Ovary (tissue), 9 donors: Measurements from ENCODE around the gene ATP8B4. TPM values are rescaled to one million over a fixed set of nuclear protein-coding genes. Genes with fewer than 3 reads are reported as not detected.

Source experiments
- DNase-seq, 5 donors: peaks; one replicate each; pipeline ENCODE4 v3.0.0-alpha.2; 2019 to 2020
- H3K27ac ChIP-seq, 2 donors: fragments of 200-600 bp; one replicate each; pipeline versions ENCODE4 v1.5.1 to v1.8.0; 2019 to 2022
- H3K27me3 ChIP-seq: fragments of 200-600 bp; one replicate; pipeline ENCODE4 v1.8.0; 2022
- H3K36me3 ChIP-seq: fragments of 200-600 bp; sonication (generic); one replicate; pipeline ENCODE4 v1.5.1; 2019
- H3K4me1 ChIP-seq: one replicate; pipeline ENCODE4 v1.8.1; 2013; ENCODE audit warnings: mild to moderate bottlenecking, moderate library complexity; ENCODE audit not compliant: insufficient read depth
- H3K4me3 ChIP-seq: fragments of 200-600 bp; sonication (generic); one replicate; pipeline ENCODE4 v1.5.1; 2017
- H3K9me3 ChIP-seq, 2 donors: fragments of 200-600 bp in 1 of 2; sonication (generic) in 1 of 2; one replicate each; pipeline versions ENCODE4 v1.5.1 to v1.8.1; 2013 to 2019; ENCODE audit warnings: mild to moderate bottlenecking in 1 of 2, moderate library complexity in 1 of 2
- EP300 ChIP-seq: sonication (generic); formaldehyde crosslinking; IDR thresholded peaks from one replicate; pipeline ENCODE4 v1.6.1; 2017; ENCODE audit warnings: antibody characterized with exemption
- POLR2A ChIP-seq: fragments of 450-650 bp; IDR thresholded peaks from one replicate; pipeline ENCODE4 v1.6.1; 2017; ENCODE audit warnings: antibody characterized with exemption, mild to moderate bottlenecking, moderate library complexity
- WGBS, 3 donors: extraction: QIAGEN DNeasy Blood & Tissue Kit in 1 of 3; methylation state at CpG; one replicate each; pipeline versions ENCODE4 v1.1.5 to v1.1.7; 2013 to 2017; 5-methylcytosine and 5-hydroxymethylcytosine counted together
- intact Hi-C, 4 donors: fragments of 100-400 bp; cut with DNase I; formaldehyde crosslinking; loops; one replicate each; pipeline versions ENCODE4 v1.11.0 to v1.15.1; 2022 to 2023
- polyA plus RNA-seq, 2 donors: library from polyadenylated mRNA; stranded (reverse); fragments of 200-250 nt in 1 of 2; fragments of 350-450 nt in 1 of 2; fragmentation: Illumina TruSeq in 1 of 2; extraction: RNeasy Lipid Tissue Mini Kit (QIAGEN cat#74804) in 1 of 2; gene quantifications; one replicate each; pipeline ENCODE4 v1.2.3, GENCODE V29; 2013 to 2014
- total RNA-seq, 7 donors: library from RNA; depleted of rRNA in 2 of 7; stranded (reverse); fragments of >200 nt in 2 of 7; fragmentation: NEBNext Ultra II Directional in 3 of 7; extraction: Animal tissue kit (Norgen Biotek cat#: 25700) in 3 of 7; gene quantifications; one replicate each; pipeline versions ENCODE4 v1.1.0 to v1.2.4, GENCODE V29; 2016 to 2023
- TF ChIP-seq, protein P1 (sequence below), 3 donors: fragments of 450-650 bp in 2 of 3; fragments of 200-600 bp in 1 of 3; IDR thresholded peaks; one replicate each; pipeline versions ENCODE4 v1.5.1 to v1.8.0; 2016 to 2022; ENCODE audit warnings: antibody characterized with exemption in 3 of 3, mild to moderate bottlenecking in 1 of 3
- donor health status: DM: no; HTN: no; CAD: no; lungs with moderate emphysema.
- donor health status: DM: no; HTN: no; CAD: no.
- donor health status: Bipolar disorder and iron deficiency.
- donor health status: DM: yes; HTN: yes; CAD: no.
- donor health status: DM: no; HTN: no; CAD: no.
- donor health status: DM: yes; HTN: yes; CAD: no.

ATP8B4 gene
- total and polyA plus RNA-seq, 9 donors: 3.7 to 14.4 (median 7.1) TPM

DNA sequence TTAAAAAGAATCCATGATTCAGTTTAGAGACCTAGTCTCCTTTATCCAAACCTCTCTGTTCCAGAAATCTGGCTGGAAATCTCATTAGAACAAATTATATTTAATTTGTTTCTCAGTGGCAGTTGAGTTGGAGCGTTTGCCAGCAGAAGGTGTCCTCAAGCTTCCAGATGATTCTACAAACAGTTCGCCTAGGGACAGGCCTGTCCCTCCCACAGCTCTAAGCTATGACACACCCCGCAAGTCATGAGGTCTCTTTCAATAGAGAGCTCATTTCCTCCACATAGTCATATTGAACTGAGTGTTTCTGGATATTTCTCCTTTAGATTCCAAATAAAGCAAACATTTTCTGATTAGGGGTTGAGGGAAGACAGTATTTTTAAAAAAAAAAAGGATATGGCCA, 230.3 kb downstream of the ATP8B4 start:
- Histone ChIP-seq H3K27ac (no peak overlapping the region), H3K9me3 (no peaks in the 10 kb centered on the region), H3K4me3 (no peak overlapping the region), H3K4me1 (peaks cover 2% of the 10 kb centered on the region), H3K36me3 (no peaks in the 10 kb centered on the region), H3K27me3 (no peaks in the 10 kb centered on the region)
- 93 to 95% (median 93%) methylated on average over 3 of the region's 3 CpGs for WGBS, 3 donors
- no peak for DNase-seq
- intact Hi-C loops: no loop called here
- TF ChIP-seq POLR2A (no peak), EP300 (no peak)
- TF ChIP-seq, protein P1, sequence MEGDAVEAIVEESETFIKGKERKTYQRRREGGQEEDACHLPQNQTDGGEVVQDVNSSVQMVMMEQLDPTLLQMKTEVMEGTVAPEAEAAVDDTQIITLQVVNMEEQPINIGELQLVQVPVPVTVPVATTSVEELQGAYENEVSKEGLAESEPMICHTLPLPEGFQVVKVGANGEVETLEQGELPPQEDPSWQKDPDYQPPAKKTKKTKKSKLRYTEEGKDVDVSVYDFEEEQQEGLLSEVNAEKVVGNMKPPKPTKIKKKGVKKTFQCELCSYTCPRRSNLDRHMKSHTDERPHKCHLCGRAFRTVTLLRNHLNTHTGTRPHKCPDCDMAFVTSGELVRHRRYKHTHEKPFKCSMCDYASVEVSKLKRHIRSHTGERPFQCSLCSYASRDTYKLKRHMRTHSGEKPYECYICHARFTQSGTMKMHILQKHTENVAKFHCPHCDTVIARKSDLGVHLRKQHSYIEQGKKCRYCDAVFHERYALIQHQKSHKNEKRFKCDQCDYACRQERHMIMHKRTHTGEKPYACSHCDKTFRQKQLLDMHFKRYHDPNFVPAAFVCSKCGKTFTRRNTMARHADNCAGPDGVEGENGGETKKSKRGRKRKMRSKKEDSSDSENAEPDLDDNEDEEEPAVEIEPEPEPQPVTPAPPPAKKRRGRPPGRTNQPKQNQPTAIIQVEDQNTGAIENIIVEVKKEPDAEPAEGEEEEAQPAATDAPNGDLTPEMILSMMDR (IDR thresholded peaks at IDR 0.05): no peak

DNA sequence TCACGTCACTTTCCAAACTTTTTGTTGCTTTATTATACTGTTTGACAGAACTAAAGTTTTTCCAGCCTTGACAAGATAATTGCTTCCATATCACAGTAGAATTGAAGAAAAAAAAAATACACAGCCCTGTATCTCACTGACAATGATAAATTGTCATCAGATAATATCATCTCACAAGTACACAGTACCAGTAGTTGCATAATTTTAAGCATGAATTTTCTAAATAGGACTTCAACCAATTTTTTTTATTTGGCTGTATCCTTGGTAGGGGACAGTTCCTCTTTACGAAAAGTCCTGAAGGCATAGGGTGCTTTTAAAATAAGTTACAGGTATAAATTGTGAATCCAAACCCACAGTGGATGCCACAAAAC, 230.7 kb downstream of the ATP8B4 start:
- TF ChIP-seq POLR2A (no peak), EP300 (no peak)
- TF ChIP-seq, protein P1 (IDR thresholded peaks at IDR 0.05): no peak
- no peak for DNase-seq
- peaks cover 2% of the 10 kb centered on the region for H3K4me1 ChIP-seq
- H3K36me3 ChIP-seq: no peaks in the 10 kb centered on the region
- no peak overlapping the region for H3K4me3 ChIP-seq
- 76 to 91% (median 84%) methylated on average over 2 of the region's 2 CpGs for WGBS, 3 donors
- H3K9me3 ChIP-seq: no peaks in the 10 kb centered on the region
- intact Hi-C loops: no loop called here
- peak overlapping the region in 1 of 2 donors; percentile 24 for H3K27ac ChIP-seq
- no peaks in the 10 kb centered on the region for H3K27me3 ChIP-seq

DNA sequence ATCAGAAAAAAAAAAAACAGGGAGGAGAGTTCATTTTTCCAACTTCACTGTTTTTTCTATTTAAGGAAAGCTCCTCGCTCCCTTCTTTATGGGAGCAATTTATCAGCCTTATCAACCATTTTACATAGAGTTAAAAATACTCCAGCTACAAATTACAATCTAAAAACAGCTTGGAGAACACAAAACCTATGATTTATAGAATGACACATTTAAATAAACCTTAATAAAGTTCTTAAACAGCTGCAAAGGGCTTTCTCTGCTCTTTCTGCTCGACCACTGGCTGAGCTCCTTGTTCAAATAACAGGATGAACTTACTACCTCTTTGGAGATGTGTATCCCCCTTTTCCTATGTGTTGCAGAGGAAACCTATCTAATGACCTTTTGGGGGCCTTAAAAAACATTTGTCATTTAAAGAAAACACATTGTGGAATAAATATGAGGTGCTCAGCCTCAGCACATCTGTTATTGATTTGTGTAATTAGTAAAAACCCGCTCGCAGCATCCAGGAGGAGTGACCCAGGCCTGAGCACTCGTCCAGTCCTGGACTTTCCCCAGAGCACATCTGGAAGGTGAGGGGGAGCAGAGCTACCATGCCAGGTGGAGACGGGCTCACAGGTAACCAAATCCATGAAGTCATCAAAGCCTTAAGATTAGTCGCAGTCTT, 231.2 kb downstream of the ATP8B4 start:
- no peak for DNase-seq
- Histone ChIP-seq H3K27me3 (no peaks in the 10 kb centered on the region), H3K4me3 (no peak overlapping the region), H3K4me1 (peaks cover 2% of the 10 kb centered on the region), H3K36me3 (no peaks in the 10 kb centered on the region), H3K27ac (peak overlapping the region in 1 of 2 donors; percentile 24), H3K9me3 (no peaks in the 10 kb centered on the region)
- intact Hi-C loops: no loop called here
- WGBS, 3 donors: 37 to 54% (median 53%) methylated on average over 7 of the region's 7 CpGs
- TF ChIP-seq POLR2A (no peak), EP300 (no peak)
- TF ChIP-seq, protein P1 (IDR thresholded peaks at IDR 0.05): no peak

DNA sequence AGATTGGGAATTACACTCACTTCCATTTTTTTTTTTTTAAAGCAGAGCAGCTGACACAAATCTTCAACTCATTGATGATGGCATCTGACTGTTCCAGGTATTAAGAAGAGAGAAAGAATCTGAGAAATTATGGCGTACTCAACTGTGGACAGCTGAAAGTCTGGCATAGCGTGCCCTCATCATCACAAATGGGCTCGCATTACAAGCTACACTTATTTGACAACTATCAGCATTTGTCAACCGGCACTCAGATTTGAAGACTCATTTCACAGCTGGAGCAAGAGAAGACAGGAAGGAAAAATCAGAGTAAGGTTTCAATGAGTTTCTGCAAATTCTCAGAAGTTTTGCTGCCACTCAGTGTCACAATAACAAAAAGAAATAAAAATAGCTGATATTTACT, 235.9 kb downstream of the ATP8B4 start:
- no peak for DNase-seq
- Histone ChIP-seq H3K36me3 (no peaks in the 10 kb centered on the region), H3K9me3 (no peaks in the 10 kb centered on the region), H3K27ac (no peak overlapping the region), H3K27me3 (no peaks in the 10 kb centered on the region), H3K4me1 (peaks cover 11% of the 10 kb centered on the region), H3K4me3 (no peak overlapping the region)
- TF ChIP-seq, protein P1 (IDR thresholded peaks at IDR 0.05): no peak
- TF ChIP-seq POLR2A (no peak), EP300 (no peak)
- intact Hi-C loops: no loop called here
- 94 to 97% (median 96%) methylated on average over 4 of the region's 4 CpGs for WGBS, 3 donors
